Karpas-422 (cell line): ENCODE measurements around the gene CDK16. TPM values are rescaled to one million over a fixed set of nuclear protein-coding genes. Genes with fewer than 3 reads are reported as not detected.

Experiments
- DNase-seq: peaks from one replicate; pipeline ENCODE4 v3.0.0-alpha.2; 2015
- H2AFZ ChIP-seq: fragments of 200-600 bp; sonication (generic); 2 replicates; pipeline ENCODE4 v1.6.1; 2014; ENCODE audit warnings: antibody characterized with exemption, low read length, mixed read lengths
- H3K27ac ChIP-seq: fragments of 200-600 bp; sonication (generic); 2 replicates; pipeline ENCODE4 v1.5.1; 2014; ENCODE audit warnings: mild to moderate bottlenecking, low read length, moderate library complexity
- H3K27me3 ChIP-seq: fragments of 200-600 bp; sonication (generic); 2 replicates; pipeline ENCODE4 v1.6.1; 2014; ENCODE audit warnings: low read length, mixed read lengths
- H3K36me3 ChIP-seq: fragments of 200-600 bp; sonication (generic); 2 replicates; pipeline ENCODE4 v1.6.1; 2014; ENCODE audit warnings: low read length, mixed read lengths; ENCODE audit not compliant: insufficient read depth
- H3K4me1 ChIP-seq: fragments of 200-600 bp; sonication (generic); 2 replicates; pipeline ENCODE4 v1.6.1; 2014; ENCODE audit warnings: mild to moderate bottlenecking, low read length, mixed read lengths
- H3K4me2 ChIP-seq: fragments of 200-600 bp; sonication (generic); 2 replicates; pipeline ENCODE4 v1.6.1; 2014; ENCODE audit warnings: low read length, low read depth, mild to moderate bottlenecking; ENCODE audit not compliant: poor library complexity, severe bottlenecking
- H3K4me3 ChIP-seq: fragments of 200-600 bp; sonication (generic); 2 replicates; pipeline ENCODE4 v1.5.1; 2014; ENCODE audit warnings: mild to moderate bottlenecking, antibody characterized with exemption, low read length, mixed read lengths
- H3K79me2 ChIP-seq: fragments of 200-600 bp; sonication (generic); 2 replicates; pipeline ENCODE4 v1.6.1; 2014; ENCODE audit warnings: mild to moderate bottlenecking, low read length, mixed read lengths
- H3K9ac ChIP-seq: fragments of 200-600 bp; sonication (generic); 2 replicates; pipeline ENCODE4 v1.6.0; 2014; ENCODE audit warnings: low read length
- H3K9me2 ChIP-seq: fragments of 200-600 bp; sonication (generic), shearing (Covaris generic); replicated peaks from 2 replicates; pipeline ENCODE4 v1.6.0; 2014; ENCODE audit warnings: mild to moderate bottlenecking, low read length, moderate library complexity; ENCODE audit not compliant: insufficient read depth
- H3K9me3 ChIP-seq: fragments of 300-700, 200-600 bp; sonication (generic); 2 replicates; pipeline ENCODE4 v1.6.1; 2014; ENCODE audit warnings: low read length, mixed read lengths
- H4K20me1 ChIP-seq: fragments of 200-600 bp; sonication (generic); 2 replicates; pipeline ENCODE4 v1.6.1; 2014; ENCODE audit warnings: mild to moderate bottlenecking, antibody characterized with exemption, low read length, low read depth; ENCODE audit not compliant: insufficient read depth
- total RNA-seq: library from RNA; depleted of rRNA; stranded (reverse); fragments of >200 nt; shearing (Covaris generic); gene quantifications from 2 replicates; pipeline ENCODE4 v1.2.3, GENCODE V29; 2014; ENCODE audit warnings: low replicate concordance

Gene CDK16
- total RNA-seq, 1 experiment from 2014 or later = 45.4 TPM

DNA sequence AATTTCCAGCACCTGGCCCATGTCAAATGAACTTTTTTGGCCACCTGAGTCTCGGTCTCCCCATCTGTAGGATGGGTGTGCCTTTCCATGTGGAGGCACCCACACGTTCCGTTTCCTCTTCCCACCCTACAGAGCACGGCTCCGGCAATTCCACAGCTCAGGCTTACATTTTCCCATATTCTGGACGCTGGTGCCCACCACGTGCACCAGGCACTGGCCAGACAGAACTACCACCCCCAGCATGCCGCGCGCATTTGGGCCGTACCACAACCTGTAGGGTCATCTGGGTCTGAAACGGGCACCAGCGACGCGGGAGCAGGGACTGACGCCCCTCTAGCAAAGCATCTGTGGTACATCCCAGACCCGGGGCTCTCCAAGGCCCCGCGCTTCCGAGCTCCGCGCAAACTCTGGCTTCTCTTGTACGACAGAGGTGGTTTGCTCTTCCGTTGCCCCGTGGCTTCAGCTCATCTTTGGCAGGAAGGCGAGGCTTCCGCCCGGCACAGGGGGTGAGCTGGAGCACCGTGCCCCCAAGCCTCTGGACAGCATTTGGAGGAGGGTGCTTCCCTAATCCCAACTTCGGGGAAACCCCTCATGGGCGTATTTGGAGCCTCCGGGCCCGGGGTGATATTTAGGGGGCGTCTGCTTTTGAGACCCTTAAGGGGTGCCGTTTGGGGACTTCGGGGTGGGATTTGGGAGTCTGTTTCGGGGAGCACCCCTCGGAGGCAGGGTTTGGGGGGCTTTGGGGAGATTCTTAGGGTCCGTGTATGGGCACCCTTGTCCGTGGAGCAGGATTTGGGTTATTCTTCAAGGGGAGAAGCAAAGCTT, 27.8 kb upstream of the CDK16 start:
- H3K4me3 ChIP-seq = peak overlapping the region; percentile 98
- no peaks in the 10 kb centered on the region for H3K9me3 ChIP-seq
- DNase-seq = peak; percentile 96
- H2AFZ ChIP-seq = no peak overlapping the region
- H3K9ac ChIP-seq = peak overlapping the region; percentile 85
- H4K20me1 ChIP-seq = peaks cover 13% of the 10 kb centered on the region
- H3K27me3 ChIP-seq = no peaks in the 10 kb centered on the region
- H3K4me2 ChIP-seq = peak overlapping the region; percentile 99
- no peaks in the 10 kb centered on the region for H3K9me2 ChIP-seq
- no peaks in the 10 kb centered on the region for H3K36me3 ChIP-seq
- H3K79me2 ChIP-seq = peaks cover 20% of the 10 kb centered on the region
- H3K27ac ChIP-seq = peak overlapping the region; percentile 99
- H3K4me1 ChIP-seq = peaks cover 30% of the 10 kb centered on the region

DNA sequence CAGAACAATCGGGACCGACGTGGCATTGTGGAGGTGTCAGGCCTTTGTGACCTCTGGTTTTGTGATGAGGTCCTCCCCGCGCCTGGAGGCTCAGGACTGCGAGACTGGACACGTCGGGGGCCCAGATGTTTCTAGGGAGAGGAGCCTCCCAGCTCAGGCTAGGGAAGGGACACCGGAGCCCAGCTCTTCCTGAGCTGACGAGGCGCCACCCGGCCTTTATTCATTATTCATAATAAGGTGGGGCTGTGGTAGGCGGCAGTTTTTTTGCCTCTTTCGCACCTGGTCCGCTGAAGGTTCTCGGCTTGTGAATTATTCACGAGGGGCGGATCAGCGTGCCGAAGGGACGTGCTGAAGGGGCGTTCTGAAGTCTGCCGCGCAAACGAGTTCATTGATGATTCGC, 27.1 kb upstream of the CDK16 start:
- Histone ChIP-seq H3K79me2 (peaks cover 27% of the 10 kb centered on the region), H3K27me3 (no peaks in the 10 kb centered on the region), H3K4me2 (peak overlapping the region; percentile 99), H3K9me2 (no peaks in the 10 kb centered on the region), H3K9me3 (no peaks in the 10 kb centered on the region), H3K36me3 (peaks cover 3% of the 10 kb centered on the region; the same call in 1 of the 2 replicates), H3K27ac (peak overlapping the region; percentile 99), H4K20me1 (peaks cover 19% of the 10 kb centered on the region), H3K9ac (peak overlapping the region; percentile 85), H2AFZ (no peak overlapping the region), H3K4me3 (peak overlapping the region; percentile 98), H3K4me1 (peaks cover 37% of the 10 kb centered on the region)
- peak; percentile 91 for DNase-seq

- Histone ChIP-seq H3K4me2 (peak overlapping the region; percentile 99), H3K9ac (peak overlapping the region; percentile 85), H3K79me2 (peaks cover 32% of the 10 kb centered on the region), H3K4me3 (peak overlapping the region; percentile 98), H3K27ac (peak overlapping the region; percentile 99), H3K4me1 (peaks cover 37% of the 10 kb centered on the region), H4K20me1 (peaks cover 25% of the 10 kb centered on the region), H3K9me3 (no peaks in the 10 kb centered on the region), H3K27me3 (no peaks in the 10 kb centered on the region), H3K36me3 (peaks cover 8% of the 10 kb centered on the region; the same call in 1 of the 2 replicates), H3K9me2 (no peaks in the 10 kb centered on the region), H2AFZ (no peak overlapping the region)
- DNase-seq = peak; percentile 90
These were observed 26.6 kb upstream of the CDK16 start for GRCh38 chrX:47191806-47192401.

GRCh38 chrX:47193475-47194193, 24.8 kb upstream of the CDK16 start, which contains the start of gene UBA1:
TSS of gene UBA1 (plus strand) at chrX:47193829. CDS start at chrX:47198803, 4,974 bp downstream.
- Histone ChIP-seq H3K9ac (peak within 1 kb of the TSS; percentile 98), H3K79me2 (peaks cover 50% of the 10 kb centered on the region), H2AFZ (peak within 1 kb of the TSS; percentile 40; the same call in 1 of the 2 replicates), H3K4me2 (peak within 1 kb of the TSS; percentile 99), H3K27me3 (no peaks in the 10 kb centered on the region), H3K9me3 (no peaks in the 10 kb centered on the region), H3K4me1 (peaks cover 37% of the 10 kb centered on the region), H3K27ac (peak within 1 kb of the TSS; percentile 99), H3K36me3 (peaks cover 24% of the 10 kb centered on the region), H3K4me3 (peak within 1 kb of the TSS; percentile 98), H3K9me2 (no peaks in the 10 kb centered on the region), H4K20me1 (peaks cover 42% of the 10 kb centered on the region)
- peak; percentile 99 for DNase-seq

DNA sequence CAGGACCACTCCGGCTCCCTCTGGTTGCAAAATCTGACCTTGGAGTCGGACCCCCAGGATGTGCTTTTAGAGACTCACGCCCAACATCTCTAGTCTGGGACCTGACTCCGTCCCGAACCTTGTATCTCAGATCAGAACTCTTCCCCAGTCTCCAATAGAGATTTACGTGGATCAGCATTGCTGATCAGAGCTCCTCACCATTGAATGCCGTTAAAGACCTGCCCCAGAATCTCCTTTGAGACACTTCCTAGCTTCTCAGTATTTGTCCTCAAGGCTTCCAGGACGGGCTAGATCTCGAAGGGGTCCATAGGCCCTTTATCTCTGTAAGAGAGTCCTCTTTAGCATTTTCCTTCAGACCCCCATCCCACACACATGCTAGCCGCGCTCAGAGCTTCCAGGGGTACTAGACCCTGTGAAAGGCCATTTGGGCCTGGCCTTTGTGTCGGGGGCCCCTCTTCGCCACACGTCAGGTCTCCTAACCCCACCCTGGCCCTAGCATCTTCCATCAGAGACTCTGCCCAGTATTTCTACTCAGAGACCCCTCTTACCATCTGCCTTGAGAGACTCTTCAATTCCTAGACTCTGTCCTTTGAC, 24.2 kb upstream of the CDK16 start:
- no peaks in the 10 kb centered on the region for H3K9me2 ChIP-seq

DNA sequence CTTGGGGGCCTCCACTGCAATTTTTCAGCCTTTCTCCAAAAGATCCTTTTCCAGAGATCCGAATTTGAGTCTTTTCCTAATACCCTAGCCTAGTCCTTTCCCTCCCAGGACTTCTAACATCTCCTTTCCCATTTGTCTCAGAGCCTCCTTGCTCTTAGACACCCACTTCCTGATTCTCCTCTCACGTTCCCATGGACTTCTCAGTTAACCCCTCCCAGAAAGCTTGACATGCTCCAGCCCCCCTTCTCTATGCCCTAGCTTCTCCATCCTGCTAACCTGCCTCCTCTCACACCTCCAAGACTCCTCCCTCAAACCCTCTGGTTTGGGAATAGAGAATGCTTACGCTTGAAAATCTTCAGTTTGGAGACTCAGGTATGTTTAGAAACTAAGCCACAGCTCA, 22.4 kb upstream of the CDK16 start:
- peaks cover 45% of the 10 kb centered on the region for H4K20me1 ChIP-seq
- H3K9me2 ChIP-seq = no peaks in the 10 kb centered on the region
- peak overlapping the region; percentile 33 for H3K4me2 ChIP-seq
- no peak overlapping the region for H2AFZ ChIP-seq
- H3K9me3 ChIP-seq = no peaks in the 10 kb centered on the region
- H3K27me3 ChIP-seq = no peaks in the 10 kb centered on the region
- peaks cover 33% of the 10 kb centered on the region for H3K4me1 ChIP-seq
- no peak overlapping the region for H3K4me3 ChIP-seq
- H3K27ac ChIP-seq = no peak overlapping the region
- no peak for DNase-seq
- peaks cover 34% of the 10 kb centered on the region for H3K36me3 ChIP-seq
- peaks cover 56% of the 10 kb centered on the region for H3K79me2 ChIP-seq
- H3K9ac ChIP-seq = peak overlapping the region; percentile 14; the same call in 1 of the 2 replicates

More for the DNA sequence above, 24.2 kb upstream of the CDK16 start:
- peak overlapping the region; percentile 98 for H3K4me3 ChIP-seq
- H3K27me3 ChIP-seq = no peaks in the 10 kb centered on the region
- peak overlapping the region; percentile 99 for H3K4me2 ChIP-seq
- no peaks in the 10 kb centered on the region for H3K9me3 ChIP-seq
- peak overlapping the region; percentile 62 for H3K27ac ChIP-seq
- peaks cover 54% of the 10 kb centered on the region for H3K79me2 ChIP-seq
- H3K4me1 ChIP-seq = peaks cover 37% of the 10 kb centered on the region
- DNase-seq = peak; percentile 48
- peak overlapping the region; percentile 40; the same call in 1 of the 2 replicates for H2AFZ ChIP-seq
- peak overlapping the region; percentile 98 for H3K9ac ChIP-seq
- peaks cover 25% of the 10 kb centered on the region for H3K36me3 ChIP-seq
- H4K20me1 ChIP-seq = peaks cover 45% of the 10 kb centered on the region

GRCh38 chrX:47197526-47197925, 21.0 kb upstream of the CDK16 start:
- Histone ChIP-seq H3K27ac (no peak overlapping the region), H3K27me3 (no peaks in the 10 kb centered on the region), H3K79me2 (peaks cover 56% of the 10 kb centered on the region), H2AFZ (no peak overlapping the region), H3K4me2 (no peak overlapping the region), H3K36me3 (peaks cover 43% of the 10 kb centered on the region), H3K4me1 (peaks cover 29% of the 10 kb centered on the region), H3K9me3 (no peaks in the 10 kb centered on the region), H4K20me1 (peaks cover 50% of the 10 kb centered on the region), H3K9ac (no peak overlapping the region), H3K4me3 (no peak overlapping the region), H3K9me2 (no peaks in the 10 kb centered on the region)
- DNase-seq = no peak
